ENCODE data around the gene C9orf85. TPM values are rescaled to one million over a fixed set of nuclear protein-coding genes. Genes with fewer than 3 reads are reported as not detected.

C9orf85 gene
- total and polyA plus RNA-seq, 2 donors (not counting 3 experiments of a cell fraction or from before 2014, with no cell fraction given) = 8.3 to 11.3 TPM

GRCh38 chr9:71924576-71924975, 13.1 kb downstream of the C9orf85 start:
- H3K9ac ChIP-seq (replicated peaks; ENCODE audit: extremely low read depth, insufficient read depth, low read length) = no peak overlapping the region
- CTCF ChIA-PET = no interaction called here
- intact Hi-C loops (cut with micrococcal nuclease) = no loop called here
- peaks cover 5% of the 10 kb centered on the region for H3K79me2 ChIP-seq (ENCODE audit: control insufficient read depth, insufficient read depth, low read length)
- no peaks in the 10 kb centered on the region for H3K9me1 ChIP-seq (replicated peaks; ENCODE audit: control insufficient read depth, extremely low read depth, insufficient read depth, low read length)
- no peak overlapping the region for H3K27ac ChIP-seq (ENCODE audit: insufficient read depth, low read depth, low read length)
- dilution Hi-C loops (cut with MboI; ENCODE audit: extremely low pct_ligation_motif_present, low sequenced_read_pairs) = no loop called here
- no TSS peak for BruUV-seq (replicated peaks)
- H3K36me3 ChIP-seq (ENCODE audit: control insufficient read depth in 2 of 2, extremely low read depth in 1 of 2, insufficient read depth in 2 of 2, low read length in 2 of 2) = no peaks in the 10 kb centered on the region
- no peaks in the 10 kb centered on the region for H3K27me3 ChIP-seq (ENCODE audit: control insufficient read depth in 2 of 2, insufficient read depth in 2 of 2, low read length in 2 of 2)
- H3K4me1 ChIP-seq (ENCODE audit: control insufficient read depth, extremely low read depth, insufficient read depth, low read length) = peaks cover 4% of the 10 kb centered on the region
- TF ChIP-seq FOS (IDR thresholded peaks at IDR 0.05; ENCODE audit: borderline replicate concordance, insufficient read depth, low read length) = no peak
- no peak for TF ChIP-seq POLR2A (IDR thresholded peaks at IDR 0.05; ENCODE audit: low read depth, low read length)
- TF ChIP-seq POLR2AphosphoS5 (IDR thresholded peaks at IDR 0.05; ENCODE audit: insufficient read depth, low read depth, low read length) = no peak
- TF ChIP-seq, protein P1, sequence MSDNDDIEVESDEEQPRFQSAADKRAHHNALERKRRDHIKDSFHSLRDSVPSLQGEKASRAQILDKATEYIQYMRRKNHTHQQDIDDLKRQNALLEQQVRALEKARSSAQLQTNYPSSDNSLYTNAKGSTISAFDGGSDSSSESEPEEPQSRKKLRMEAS (IDR thresholded peaks at IDR 0.05; ENCODE audit: insufficient read depth, insufficient read length) = no peak
- no peak for TF ChIP-seq JUN (IDR thresholded peaks at IDR 0.05; ENCODE audit: borderline replicate concordance, insufficient read depth, insufficient read length, low read depth)
- TF ChIP-seq, protein P2, sequence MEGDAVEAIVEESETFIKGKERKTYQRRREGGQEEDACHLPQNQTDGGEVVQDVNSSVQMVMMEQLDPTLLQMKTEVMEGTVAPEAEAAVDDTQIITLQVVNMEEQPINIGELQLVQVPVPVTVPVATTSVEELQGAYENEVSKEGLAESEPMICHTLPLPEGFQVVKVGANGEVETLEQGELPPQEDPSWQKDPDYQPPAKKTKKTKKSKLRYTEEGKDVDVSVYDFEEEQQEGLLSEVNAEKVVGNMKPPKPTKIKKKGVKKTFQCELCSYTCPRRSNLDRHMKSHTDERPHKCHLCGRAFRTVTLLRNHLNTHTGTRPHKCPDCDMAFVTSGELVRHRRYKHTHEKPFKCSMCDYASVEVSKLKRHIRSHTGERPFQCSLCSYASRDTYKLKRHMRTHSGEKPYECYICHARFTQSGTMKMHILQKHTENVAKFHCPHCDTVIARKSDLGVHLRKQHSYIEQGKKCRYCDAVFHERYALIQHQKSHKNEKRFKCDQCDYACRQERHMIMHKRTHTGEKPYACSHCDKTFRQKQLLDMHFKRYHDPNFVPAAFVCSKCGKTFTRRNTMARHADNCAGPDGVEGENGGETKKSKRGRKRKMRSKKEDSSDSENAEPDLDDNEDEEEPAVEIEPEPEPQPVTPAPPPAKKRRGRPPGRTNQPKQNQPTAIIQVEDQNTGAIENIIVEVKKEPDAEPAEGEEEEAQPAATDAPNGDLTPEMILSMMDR (IDR thresholded peaks at IDR 0.05; ENCODE audit: extremely low read depth in 1 of 2, insufficient read depth in 1 of 2, low read depth in 1 of 2, low read length in 2 of 2) = no peak
- no peak for TF ChIP-seq MYC (IDR thresholded peaks at IDR 0.05; ENCODE audit: low read depth, low read length)
- TF ChIP-seq EZH2 (IDR thresholded peaks at IDR 0.05; ENCODE audit: borderline replicate concordance, low read depth, low read length, severe bottlenecking) = no peak
- TF ChIP-seq GATA2 (IDR thresholded peaks at IDR 0.05; ENCODE audit: insufficient read depth, insufficient read length, low read depth, low read length) = no peak
- H2AFZ ChIP-seq (ENCODE audit: low read depth, low read length) = no peak overlapping the region
- POLR2A ChIA-PET = interaction anchor here (0.6 kb wide), 1 partner anchor 11 kb away, joined by 4 read pairs; no protein-coding TSS in a partner anchor
- FAIRE-seq = no peak
- H3K9me3 ChIP-seq (replicated peaks; ENCODE audit: control insufficient read depth, insufficient read depth, low read length) = no peaks in the 10 kb centered on the region
- H3K4me3 ChIP-seq (replicated peaks in 1 of 3; ENCODE audit: insufficient read depth in 1 of 3, low read depth in 1 of 3, low read length in 3 of 3) = no peak overlapping the region
- DNase-seq (ENCODE audit: low read depth, low spot score) = no peak
- H4K20me1 ChIP-seq (replicated peaks; ENCODE audit: control insufficient read depth, extremely low read depth, insufficient read depth, low read length) = no peaks in the 10 kb centered on the region
- H3K4me2 ChIP-seq (ENCODE audit: insufficient read depth, low read length) = no peak overlapping the region
